H1 (cell line): Measurements from ENCODE around the gene BTBD18. TPM values are rescaled to one million over a fixed set of nuclear protein-coding genes. Genes with fewer than 3 reads are reported as not detected.
"Not testable (repeated sequence)": the region's sequence is repeated elsewhere in the genome, so short reads cannot be mapped to it uniquely, and the experiment has no call there.

ENCODE experiments used
- CTCF ChIA-PET: fragments of 300-600 bp; sonication (Branson Sonifier 250); formaldehyde crosslinking; loops from one replicate; lab custom pipeline; 2021; ENCODE audit not compliant: partially characterized antibody; lab: Charles Lee
- POLR2A ChIA-PET: fragments of 300-600 bp; sonication (Branson Sonifier 250); formaldehyde crosslinking; loops from one replicate; lab custom pipeline; 2021; ENCODE audit warnings: inconsistent platforms; ENCODE audit not compliant: partially characterized antibody; lab: Charles Lee
- DNase-seq, 2 experiments: peaks; one replicate each; pipeline versions ENCODE4 v3.0.0 to v3.0.0-alpha.2; 2010 to 2022; ENCODE audit warnings: low spot score in 2 of 2, low read depth in 1 of 2, mixed read lengths in 1 of 2
- FAIRE-seq: peaks from 2 replicates; lab custom pipeline; 2011; peaks lifted over from hg19 to GRCh38; lab: Jason Lieb, UNC
- H2AFZ ChIP-seq: 2 replicates; pipeline ENCODE4 v1.8.1; 2012; ENCODE audit warnings: low read length, inconsistent platforms
- H2AK5ac ChIP-seq: 2 replicates; pipeline ENCODE4 v1.6.1; 2013; ENCODE audit warnings: low read depth, low read length
- H2BK120ac ChIP-seq: replicated peaks from 2 replicates; pipeline ENCODE3; 2013; ENCODE audit warnings: low read depth, low read length, inconsistent platforms
- H2BK12ac ChIP-seq: 2 replicates; pipeline ENCODE4 v1.6.1; 2013; ENCODE audit warnings: low read depth, low read length
- H2BK15ac ChIP-seq: 2 replicates; pipeline ENCODE4 v1.6.1; 2013; ENCODE audit warnings: low read length
- H2BK20ac ChIP-seq: 2 replicates; pipeline ENCODE4 v1.6.1; 2013; ENCODE audit warnings: low read length
- H2BK5ac ChIP-seq: 2 replicates; pipeline ENCODE4 v1.6.1; 2013; ENCODE audit warnings: low read depth, low read length
- H3K14ac ChIP-seq: 2 replicates; pipeline ENCODE4 v1.6.1; 2013; ENCODE audit warnings: inconsistent platforms; ENCODE audit not compliant: insufficient read length
- H3K18ac ChIP-seq: 2 replicates; pipeline ENCODE4 v1.6.1; 2013; ENCODE audit warnings: low read length; ENCODE audit errors: extremely low read depth
- H3K23ac ChIP-seq: 2 replicates; pipeline ENCODE4 v1.6.1; 2013; ENCODE audit warnings: inconsistent platforms; ENCODE audit not compliant: insufficient read length
- H3K23me2 ChIP-seq: 2 replicates; pipeline ENCODE4 v1.6.1; 2013; ENCODE audit warnings: low read depth, low read length
- H3K27ac ChIP-seq: 2 replicates; pipeline ENCODE4 v1.6.1; 2011; ENCODE audit warnings: low read depth, low read length, inconsistent platforms
- H3K27me3 ChIP-seq, 4 experiments: replicated peaks in 1 of 4; 1 replicate in 1 of 4; 2 replicates in 3 of 4; pipeline versions ENCODE4 v1.6.1 to v1.8.1; 2011 to 2013; ENCODE audit warnings: low read length in 3 of 4, mild to moderate bottlenecking in 3 of 4, inconsistent platforms in 2 of 4, mixed read lengths in 2 of 4, moderate library complexity in 1 of 4; ENCODE audit not compliant: control insufficient read depth in 3 of 4, insufficient read depth in 3 of 4; ENCODE audit errors: extremely low read depth in 1 of 4
- H3K36me3 ChIP-seq, 4 experiments: 2 replicates each; pipeline versions ENCODE4 v1.6.1 to v1.8.1; 2011 to 2013; ENCODE audit warnings: mild to moderate bottlenecking in 4 of 4, low read length in 3 of 4, moderate library complexity in 2 of 4, control low read depth in 1 of 4, inconsistent platforms in 1 of 4; ENCODE audit not compliant: insufficient read depth in 4 of 4, control insufficient read depth in 2 of 4
- H3K4ac ChIP-seq: replicated peaks from 2 replicates; pipeline ENCODE3; 2013; ENCODE audit warnings: low read length, low read depth, mixed read lengths, inconsistent platforms; ENCODE audit not compliant: insufficient read length
- H3K4me1 ChIP-seq, 4 experiments: replicated peaks in 1 of 4; 1 replicate in 1 of 4; 2 replicates in 3 of 4; pipeline versions ENCODE4 v1.6.1 to v1.8.1; 2011 to 2013; ENCODE audit warnings: low read length in 3 of 4, inconsistent platforms in 2 of 4, mixed read lengths in 1 of 4; ENCODE audit not compliant: insufficient read depth in 4 of 4, control insufficient read depth in 3 of 4
- H3K4me2 ChIP-seq, 2 experiments: 2 replicates each; pipeline versions ENCODE4 v1.6.1 to v1.8.1; 2011 to 2013; ENCODE audit warnings: low read depth in 2 of 2, low read length in 2 of 2, control low read depth in 1 of 2, inconsistent platforms in 1 of 2, mild to moderate bottlenecking in 1 of 2; ENCODE audit not compliant: insufficient read depth in 1 of 2
- H3K4me3 ChIP-seq, 4 experiments: fragments of 200-600, 300-600 bp in 1 of 4; sonication (generic), shearing (Covaris generic), sonication (Bioruptor Twin) in 1 of 4; 2 replicates each; pipeline versions ENCODE4 v1.5.1 to v1.8.1; 2011 to 2016; ENCODE audit warnings: low read length in 4 of 4, low read depth in 3 of 4, control low read depth in 2 of 4, inconsistent platforms in 2 of 4, mild to moderate bottlenecking in 2 of 4, mixed read lengths in 1 of 4, moderate library complexity in 1 of 4; ENCODE audit not compliant: insufficient read depth in 2 of 4; ENCODE audit errors: extremely low read depth in 1 of 4
- H3K56ac ChIP-seq: replicated peaks from 2 replicates; pipeline ENCODE3; 2013; ENCODE audit warnings: low read depth, mild to moderate bottlenecking, mixed read lengths, low read length, inconsistent platforms; ENCODE audit not compliant: insufficient read length
- H3K79me1 ChIP-seq: 2 replicates; pipeline ENCODE4 v1.6.1; 2013; ENCODE audit warnings: low read depth, low read length, control low read depth
- H3K79me2 ChIP-seq, 2 experiments: 2 replicates each; pipeline versions ENCODE4 v1.6.1 to v1.8.1; 2012 to 2013; ENCODE audit warnings: low read length in 2 of 2, mild to moderate bottlenecking in 2 of 2, inconsistent platforms in 1 of 2; ENCODE audit not compliant: insufficient read depth in 2 of 2, control insufficient read depth in 1 of 2
- H3K9ac ChIP-seq, 4 experiments: replicated peaks in 1 of 4; 1 replicate in 1 of 4; 2 replicates in 3 of 4; pipeline versions ENCODE4 v1.6.1 to v1.8.1; 2011 to 2013; ENCODE audit warnings: low read depth in 3 of 4, low read length in 3 of 4, control low read depth in 2 of 4, mild to moderate bottlenecking in 2 of 4, moderate library complexity in 2 of 4, inconsistent platforms in 1 of 4; ENCODE audit errors: extremely low read depth in 1 of 4
- H3K9me3 ChIP-seq, 2 experiments: 2 replicates each; pipeline versions ENCODE4 v1.6.1 to v1.8.1; 2012 to 2013; ENCODE audit warnings: mild to moderate bottlenecking in 2 of 2, moderate library complexity in 2 of 2, control low read depth in 1 of 2, inconsistent platforms in 1 of 2, low read depth in 1 of 2, low read length in 1 of 2, mixed read lengths in 1 of 2; ENCODE audit not compliant: insufficient read depth in 2 of 2
- H4K20me1 ChIP-seq, 2 experiments: replicated peaks in 1 of 2; 2 replicates each; pipeline versions ENCODE3 to v1.8.1; 2011 to 2013; ENCODE audit warnings: inconsistent platforms in 2 of 2, low read length in 2 of 2, mild to moderate bottlenecking in 1 of 2; ENCODE audit not compliant: insufficient read depth in 2 of 2, control insufficient read depth in 1 of 2
- H4K5ac ChIP-seq: 2 replicates; pipeline ENCODE4 v1.6.1; 2013; ENCODE audit warnings: low read length, low read depth, mixed read lengths, inconsistent platforms; ENCODE audit not compliant: insufficient read length
- H4K8ac ChIP-seq: 2 replicates; pipeline ENCODE4 v1.8.0; 2013; ENCODE audit warnings: mild to moderate bottlenecking, moderate library complexity, low read length, inconsistent platforms; ENCODE audit not compliant: insufficient read depth; ENCODE audit errors: extremely low read depth
- H4K91ac ChIP-seq: replicated peaks from 2 replicates; pipeline ENCODE3; 2013; ENCODE audit warnings: low read length, mixed read lengths, inconsistent platforms; ENCODE audit not compliant: insufficient read length
- WGBS, 2 experiments: shearing (Covaris generic) in 1 of 2; methylation state at CpG; one replicate each; pipeline versions ENCODE4 v1.1.6 to v1.1.7; 2013 to 2015; ENCODE audit warnings: low lambda C conversion rate in 2 of 2, mixed read lengths in 2 of 2, inconsistent platforms in 1 of 2, low coverage in 1 of 2, missing lambda C conversion rate in 1 of 2; ENCODE audit not compliant: insufficient replicate concordance in 2 of 2, insufficient coverage in 1 of 2, insufficient read length in 1 of 2; ENCODE audit errors: extremely low coverage in 1 of 2, missing lambda C conversion rate in 1 of 2; 5-methylcytosine and 5-hydroxymethylcytosine counted together
- polyA plus RNA-seq, 7 experiments: library from polyadenylated mRNA; depleted of rRNA in 3 of 7; stranded (reverse) in 5 of 7; unstranded in 2 of 7; fragments of >200 nt in 5 of 7; fragments of 200-250 nt in 2 of 7; gene quantifications; 1 replicate in 5 of 7; 2 replicates in 1 of 7; 4 replicates in 1 of 7; pipeline versions ENCODE4 v1.2.1 to v1.2.3, GENCODE V29; 2011 to 2013; ENCODE audit warnings: missing spikeins in 2 of 7, mixed read lengths in 2 of 7
- total RNA-seq: library from RNA; stranded (reverse); fragmentation: NEBNext Ultra II Directional; extraction: Animal tissue kit (Norgen Biotek cat#: 25700); gene quantifications from 2 replicates; pipeline ENCODE4 v1.2.1, GENCODE V29; 2021

BTBD18 gene
- total and polyA plus RNA-seq, 2 of the 8 experiments (the other 6 are each of a cell fraction or from before 2014, with no cell fraction given) = 0.03 TPM; not detected in 1

GRCh38 chr11:57705432-57705831 is 46.2 kb downstream of the BTBD18 start:
- ChIA-PET POLR2A (interaction anchor here (0.7 to 2.0 kb wide), 6 partner anchors 12 to 42 kb away, joined by 3 to 9 read pairs (median 4); partner anchors contain the start of gene SELENOH), CTCF (interaction anchor here (1.2 to 1.5 kb wide), 3 partner anchors 46 to 355 kb away, joined by 3 to 5 read pairs (median 4); partner anchors contain the start of gene BTBD18)
- H2AFZ ChIP-seq, H2BK5ac ChIP-seq, H3K4me3 ChIP-seq, H3K18ac ChIP-seq, H3K4me2 ChIP-seq, H4K5ac ChIP-seq, H3K4me1 ChIP-seq, H3K23me2 ChIP-seq, H3K23ac ChIP-seq, H3K79me2 ChIP-seq, H3K56ac ChIP-seq, H3K9ac ChIP-seq, H2AK5ac ChIP-seq, H4K20me1 ChIP-seq, DNase-seq, H2BK120ac ChIP-seq, FAIRE-seq, H3K4ac ChIP-seq, H3K14ac ChIP-seq, H4K8ac ChIP-seq, H3K79me1 ChIP-seq, H2BK15ac ChIP-seq, H2BK12ac ChIP-seq, H3K27me3 ChIP-seq, H4K91ac ChIP-seq, H3K9me3 ChIP-seq, H3K27ac ChIP-seq, H2BK20ac ChIP-seq: not testable (repeated sequence)
- H3K36me3 ChIP-seq = peaks cover 13 to 34% (median 24%) of the 10 kb centered on the region in 4 experiments
- 84% methylated on average over 6 of the region's 8 CpGs; no CpG with 5 or more reads in 1 of the 2 experiments for WGBS, 2 experiments
